ENCODE results near the gene TSPEAR.

Gene TSPEAR

GRCh38 chr21:44619886-44620285 is 91.5 kb downstream of the TSPEAR start:
- H2AFZ ChIP-seq (ENCODE audit: low read depth, low read length, severe bottlenecking), result no peak overlapping the region
- H3K27ac ChIP-seq (ENCODE audit: low read depth, low read length), result no peak overlapping the region
- H3K4me3 ChIP-seq (ENCODE audit: insufficient read depth, low read length, poor library complexity, severe bottlenecking), result no peak overlapping the region
- H3K9me2 ChIP-seq (replicated peaks; ENCODE audit: insufficient read depth, low read length), result no peaks in the 10 kb centered on the region
- no peaks in the 10 kb centered on the region for H4K20me1 ChIP-seq (ENCODE audit: low read depth, low read length)
- H3K27me3 ChIP-seq (ENCODE audit: low read length), result no peaks in the 10 kb centered on the region
- peaks cover 10% of the 10 kb centered on the region; the same call in 1 of the 2 replicates for H3K9me3 ChIP-seq (ENCODE audit: insufficient read depth, low read length)
- H3K9ac ChIP-seq (ENCODE audit: low read length), result no peak overlapping the region
- H3F3A ChIP-seq (ENCODE audit: insufficient read depth), result no peaks in the 10 kb centered on the region
- H3K36me3 ChIP-seq (ENCODE audit: low read length), result no peaks in the 10 kb centered on the region
- H3K79me2 ChIP-seq (ENCODE audit: insufficient read depth, low read length), result no peaks in the 10 kb centered on the region
- H3K4me2 ChIP-seq (ENCODE audit: low read depth, low read length, poor library complexity, severe bottlenecking), result no peak overlapping the region
- TF ChIP-seq CTCF (IDR thresholded peaks at IDR 0.05; ENCODE audit: insufficient read depth, low read length, poor library complexity, severe bottlenecking), result no peak
- TF ChIP-seq EZH2phosphoT487 (conservative IDR thresholded peaks at IDR 0.05; ENCODE audit: low read length), result no peak

GRCh38 chr21:44618909-44619308 is 92.5 kb downstream of the TSPEAR start:
- H3K36me3 ChIP-seq (ENCODE audit: low read length), result no peaks in the 10 kb centered on the region
- H3K4me3 ChIP-seq (ENCODE audit: insufficient read depth, low read length, poor library complexity, severe bottlenecking), result no peak overlapping the region
- H3K27me3 ChIP-seq (ENCODE audit: low read length), result no peaks in the 10 kb centered on the region
- no peaks in the 10 kb centered on the region for H3F3A ChIP-seq (ENCODE audit: insufficient read depth)
- H3K9me2 ChIP-seq (replicated peaks; ENCODE audit: insufficient read depth, low read length), result no peaks in the 10 kb centered on the region
- H3K79me2 ChIP-seq (ENCODE audit: insufficient read depth, low read length), result no peaks in the 10 kb centered on the region
- H3K9me3 ChIP-seq (ENCODE audit: insufficient read depth, low read length), result peaks cover under 1% of the 10 kb centered on the region; the same call in 1 of the 2 replicates
- H3K9ac ChIP-seq (ENCODE audit: low read length), result no peak overlapping the region
- H4K20me1 ChIP-seq (ENCODE audit: low read depth, low read length), result no peaks in the 10 kb centered on the region
- TF ChIP-seq CTCF (IDR thresholded peaks at IDR 0.05; ENCODE audit: insufficient read depth, low read length, poor library complexity, severe bottlenecking), result no peak
- no peak for TF ChIP-seq EZH2phosphoT487 (conservative IDR thresholded peaks at IDR 0.05; ENCODE audit: low read length)
- H3K27ac ChIP-seq (ENCODE audit: low read depth, low read length), result peak overlapping the region; percentile 10; the same call in 1 of the 2 replicates
- peak overlapping the region; percentile 55 for H2AFZ ChIP-seq (ENCODE audit: low read depth, low read length, severe bottlenecking)
- peak overlapping the region; percentile 13 for H3K4me2 ChIP-seq (ENCODE audit: low read depth, low read length, poor library complexity, severe bottlenecking)

DNA sequence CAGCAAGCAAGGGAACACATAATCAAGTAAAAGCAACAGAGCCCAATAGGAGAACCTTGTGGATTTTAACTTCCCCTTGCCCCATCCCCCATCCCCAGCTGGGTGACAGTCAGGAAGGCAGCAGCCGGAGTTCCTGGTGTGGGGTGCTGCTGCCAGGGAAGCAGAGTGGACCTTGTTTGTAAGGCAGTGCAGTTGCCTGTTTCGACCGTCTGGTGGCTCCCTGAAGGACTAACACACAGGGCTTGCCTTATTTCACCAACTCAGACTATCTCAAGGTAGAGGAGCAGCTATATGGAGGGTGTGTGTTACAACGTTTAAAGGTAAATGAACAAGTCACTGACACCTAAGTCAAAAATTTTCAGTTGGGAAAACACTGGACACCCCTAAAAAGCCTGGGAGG is 92.9 kb downstream of the TSPEAR start:
- no peak overlapping the region for H3K9ac ChIP-seq (ENCODE audit: low read length)

More for the DNA sequence above, 92.9 kb downstream of the TSPEAR start:
- H3K36me3 ChIP-seq (ENCODE audit: low read length), result no peaks in the 10 kb centered on the region
- H3K4me3 ChIP-seq (ENCODE audit: insufficient read depth, low read length, poor library complexity, severe bottlenecking), result no peak overlapping the region
- H3K9me2 ChIP-seq (replicated peaks; ENCODE audit: insufficient read depth, low read length), result no peaks in the 10 kb centered on the region
- TF ChIP-seq CTCF (IDR thresholded peaks at IDR 0.05; ENCODE audit: insufficient read depth, low read length, poor library complexity, severe bottlenecking), result peak; percentile 13
- TF ChIP-seq EZH2phosphoT487 (conservative IDR thresholded peaks at IDR 0.05; ENCODE audit: low read length), result no peak
- H3K4me2 ChIP-seq (ENCODE audit: low read depth, low read length, poor library complexity, severe bottlenecking), result peak overlapping the region; percentile 13
- no peaks in the 10 kb centered on the region for H3F3A ChIP-seq (ENCODE audit: insufficient read depth)
- no peaks in the 10 kb centered on the region for H3K79me2 ChIP-seq (ENCODE audit: insufficient read depth, low read length)
- H3K27me3 ChIP-seq (ENCODE audit: low read length), result no peaks in the 10 kb centered on the region
- H4K20me1 ChIP-seq (ENCODE audit: low read depth, low read length), result no peaks in the 10 kb centered on the region
- peak overlapping the region; percentile 10; the same call in 1 of the 2 replicates for H3K27ac ChIP-seq (ENCODE audit: low read depth, low read length)
- peak overlapping the region; percentile 55 for H2AFZ ChIP-seq (ENCODE audit: low read depth, low read length, severe bottlenecking)
- H3K9me3 ChIP-seq (ENCODE audit: insufficient read depth, low read length), result no peaks in the 10 kb centered on the region; the same call in 1 of the 2 replicates

Measured in SU-DHL-6 (cell line).